SJCRH30 (cell line): Measurements from ENCODE around the gene GUCA2B. TPM values are rescaled to one million over a fixed set of nuclear protein-coding genes. Genes with fewer than 3 reads are reported as not detected.

Experiments
- DNase-seq, 2 experiments: peaks; one replicate each; pipeline ENCODE4 v3.0.0-alpha.2; 2015 to 2020
- H3K27ac ChIP-seq: fragments of 250-450 bp; sonication (Bioruptor Pico); 2 replicates; pipeline ENCODE4 v1.5.1; 2020; ENCODE audit warnings: mild to moderate bottlenecking, moderate library complexity
- H3K27me3 ChIP-seq: fragments of 250-450 bp; sonication (Bioruptor Pico); 2 replicates; pipeline ENCODE4 v1.5.1; 2020; ENCODE audit warnings: mild to moderate bottlenecking, moderate library complexity
- H3K36me3 ChIP-seq: fragments of 250-450 bp; sonication (Bioruptor Pico); 2 replicates; pipeline ENCODE4 v1.5.1; 2020; ENCODE audit warnings: mild to moderate bottlenecking, moderate library complexity
- H3K4me1 ChIP-seq: fragments of 250-450 bp; sonication (Bioruptor Pico); 2 replicates; pipeline ENCODE4 v1.5.1; 2020; ENCODE audit warnings: mild to moderate bottlenecking, moderate library complexity
- H3K4me3 ChIP-seq: fragments of 250-450 bp; sonication (Bioruptor Pico); 2 replicates; pipeline ENCODE4 v1.5.1; 2020; ENCODE audit warnings: mild to moderate bottlenecking, moderate library complexity
- H3K9me3 ChIP-seq: fragments of 250-450 bp; sonication (Bioruptor Pico); replicated peaks from 2 replicates; pipeline ENCODE4 v1.5.1; 2020; ENCODE audit warnings: mild to moderate bottlenecking, moderate library complexity
- total RNA-seq: library from RNA; depleted of rRNA; stranded (reverse); fragments of >200 nt; shearing (Covaris generic); gene quantifications from 2 replicates; pipeline ENCODE4 v1.2.3, GENCODE V29; 2014

Gene GUCA2B
- total RNA-seq, 1 experiment from 2014 or later = not detected

- H3K4me1 ChIP-seq = peaks cover 24% of the 10 kb centered on the region
These were observed 15.6 kb downstream of the GUCA2B start for GRCh38 chr1:42168763-42169162.

GRCh38 chr1:42170779-42171621, 17.8 kb downstream of the GUCA2B start:
- DNase-seq = peak; percentile 84 to 86
- no peaks in the 10 kb centered on the region for H3K27me3 ChIP-seq
- no peak overlapping the region for H3K27ac ChIP-seq
- H3K4me1 ChIP-seq = peaks cover 16% of the 10 kb centered on the region
- H3K4me3 ChIP-seq = no peak overlapping the region
- no peaks in the 10 kb centered on the region for H3K9me3 ChIP-seq
- 0 out of 2 replicates have a peak, but pooled peaks cover 3% of the 10 kb centered on the region for H3K36me3 ChIP-seq

More at GRCh38 chr1:42168763-42169162, 15.6 kb downstream of the GUCA2B start:
- no peaks in the 10 kb centered on the region for H3K9me3 ChIP-seq
- H3K4me3 ChIP-seq = no peak overlapping the region
- H3K36me3 ChIP-seq = 0 out of 2 replicates have a peak, but pooled peaks cover 3% of the 10 kb centered on the region
- no peak overlapping the region for H3K27ac ChIP-seq
- H3K27me3 ChIP-seq = no peaks in the 10 kb centered on the region
- peak in 1 of 2 experiments; percentile 46 for DNase-seq

GRCh38 chr1:42171679-42172266, 18.6 kb downstream of the GUCA2B start:
- H3K27ac ChIP-seq = no peak overlapping the region

GRCh38 chr1:42172381-42173133, 19.3 kb downstream of the GUCA2B start:
- H3K9me3 ChIP-seq = no peaks in the 10 kb centered on the region
- H3K4me3 ChIP-seq = no peak overlapping the region
- H3K27me3 ChIP-seq = no peaks in the 10 kb centered on the region
- no peak overlapping the region for H3K27ac ChIP-seq
- H3K36me3 ChIP-seq = peaks cover 6% of the 10 kb centered on the region; the same call in 1 of the 2 replicates
- DNase-seq = no peak
- H3K4me1 ChIP-seq = peaks cover 11% of the 10 kb centered on the region

More at GRCh38 chr1:42171679-42172266, 18.6 kb downstream of the GUCA2B start:
- H3K4me3 ChIP-seq = no peak overlapping the region
- H3K36me3 ChIP-seq = 0 out of 2 replicates have a peak, but pooled peaks cover 3% of the 10 kb centered on the region
- no peak for DNase-seq
- H3K4me1 ChIP-seq = peaks cover 11% of the 10 kb centered on the region
- no peaks in the 10 kb centered on the region for H3K9me3 ChIP-seq
- no peaks in the 10 kb centered on the region for H3K27me3 ChIP-seq

GRCh38 chr1:42173155-42173933, 20.1 kb downstream of the GUCA2B start:
- peak; percentile 50 to 80 for DNase-seq
- no peak overlapping the region for H3K27ac ChIP-seq

GRCh38 chr1:42173961-42174735, 20.9 kb downstream of the GUCA2B start:
- H3K4me3 ChIP-seq = no peak overlapping the region
- H3K27me3 ChIP-seq = no peaks in the 10 kb centered on the region
- no peaks in the 10 kb centered on the region for H3K9me3 ChIP-seq
- H3K36me3 ChIP-seq = peaks cover 7% of the 10 kb centered on the region
- DNase-seq = no peak
- peaks cover 11% of the 10 kb centered on the region for H3K4me1 ChIP-seq
- no peak overlapping the region for H3K27ac ChIP-seq

More at GRCh38 chr1:42173155-42173933, 20.1 kb downstream of the GUCA2B start:
- H3K4me3 ChIP-seq = no peak overlapping the region
- H3K9me3 ChIP-seq = no peaks in the 10 kb centered on the region
- H3K27me3 ChIP-seq = no peaks in the 10 kb centered on the region
- peaks cover 11% of the 10 kb centered on the region for H3K4me1 ChIP-seq
- peaks cover 6% of the 10 kb centered on the region; the same call in 1 of the 2 replicates for H3K36me3 ChIP-seq

GRCh38 chr1:42175314-42176054, 22.3 kb downstream of the GUCA2B start:
- Histone ChIP-seq H3K27me3 (no peaks in the 10 kb centered on the region), H3K27ac (no peak overlapping the region), H3K4me1 (peaks cover 10% of the 10 kb centered on the region), H3K4me3 (no peak overlapping the region), H3K9me3 (no peaks in the 10 kb centered on the region), H3K36me3 (peaks cover 16% of the 10 kb centered on the region)
- no peak for DNase-seq

GRCh38 chr1:42176902-42177519, 23.8 kb downstream of the GUCA2B start:
- Histone ChIP-seq H3K9me3 (no peaks in the 10 kb centered on the region), H3K4me3 (no peak overlapping the region), H3K4me1 (0 out of 2 replicates have a peak, but pooled peaks cover 2% of the 10 kb centered on the region), H3K27ac (no peak overlapping the region), H3K27me3 (no peaks in the 10 kb centered on the region), H3K36me3 (peaks cover 30% of the 10 kb centered on the region)
- DNase-seq = peak; percentile 43 to 64

GRCh38 chr1:42177541-42177981, 24.4 kb downstream of the GUCA2B start:
- no peaks in the 10 kb centered on the region for H3K27me3 ChIP-seq
- H3K4me3 ChIP-seq = no peak overlapping the region
- H3K36me3 ChIP-seq = peaks cover 30% of the 10 kb centered on the region
- 0 out of 2 replicates have a peak, but pooled peaks cover 2% of the 10 kb centered on the region for H3K4me1 ChIP-seq
- DNase-seq = no peak
- no peak overlapping the region for H3K27ac ChIP-seq
- no peaks in the 10 kb centered on the region for H3K9me3 ChIP-seq

- H3K4me3 ChIP-seq = no peak overlapping the region
- no peaks in the 10 kb centered on the region for H3K27me3 ChIP-seq
- H3K9me3 ChIP-seq = no peaks in the 10 kb centered on the region
- no peak for DNase-seq
- 0 out of 2 replicates have a peak, but pooled peaks cover 2% of the 10 kb centered on the region for H3K4me1 ChIP-seq
- peaks cover 30% of the 10 kb centered on the region for H3K36me3 ChIP-seq
- no peak overlapping the region for H3K27ac ChIP-seq
These were observed 25.0 kb downstream of the GUCA2B start for GRCh38 chr1:42178249-42178648.

GRCh38 chr1:42179275-42179674, 26.1 kb downstream of the GUCA2B start:
- no peaks in the 10 kb centered on the region for H3K9me3 ChIP-seq
- no peak overlapping the region for H3K27ac ChIP-seq
- peaks cover 37% of the 10 kb centered on the region for H3K36me3 ChIP-seq
- no peaks in the 10 kb centered on the region for H3K27me3 ChIP-seq
- DNase-seq = no peak
- H3K4me3 ChIP-seq = no peak overlapping the region
- H3K4me1 ChIP-seq = no peaks in the 10 kb centered on the region; the same call in 1 of the 2 replicates

- no peaks in the 10 kb centered on the region; the same call in 1 of the 2 replicates for H3K4me1 ChIP-seq
- no peaks in the 10 kb centered on the region for H3K27me3 ChIP-seq
- peaks cover 43% of the 10 kb centered on the region for H3K36me3 ChIP-seq
- no peak overlapping the region for H3K4me3 ChIP-seq
- no peaks in the 10 kb centered on the region for H3K9me3 ChIP-seq
- no peak for DNase-seq
- no peak overlapping the region for H3K27ac ChIP-seq
These were observed 26.7 kb downstream of the GUCA2B start for GRCh38 chr1:42179900-42180329.
